HL-60 (cell line): ENCODE data around the gene PRRC2B.

Source experiments
- DNase-seq, 2 experiments: peaks; one replicate each; pipeline ENCODE4 v3.0.0-alpha.2; 2010 to 2020; ENCODE audit warnings: low read depth in 1 of 2, low spot score in 1 of 2
- H3K27ac ChIP-seq: fragments of 250-450 bp; sonication (Bioruptor Pico); replicated peaks from 2 replicates; pipeline ENCODE4 v1.5.1; 2020; ENCODE audit warnings: mild to moderate bottlenecking, moderate library complexity
- H3K27me3 ChIP-seq: fragments of 250-450 bp; sonication (Bioruptor Pico); 2 replicates; pipeline ENCODE4 v1.5.1; 2021; ENCODE audit warnings: mild to moderate bottlenecking, moderate library complexity; ENCODE audit not compliant: insufficient read depth, poor library complexity, severe bottlenecking
- H3K4me3 ChIP-seq: replicated peaks from 2 replicates; pipeline ENCODE4 v1.5.1; 2011; ENCODE audit warnings: mild to moderate bottlenecking, control low read depth, low read length; ENCODE audit not compliant: insufficient read depth
- CTCF ChIP-seq: IDR thresholded peaks from one replicate; pipeline ENCODE4 v1.5.1; 2011; ENCODE audit warnings: low read length, control low read depth, inconsistent platforms; ENCODE audit not compliant: insufficient read depth
- GABPA ChIP-seq: IDR thresholded peaks from 2 replicates; pipeline ENCODE4 v1.6.1; 2012; ENCODE audit warnings: low read depth
- POLR2AphosphoS5 ChIP-seq: IDR thresholded peaks from 2 replicates; pipeline ENCODE4 v1.6.1; 2012; ENCODE audit warnings: low read depth
- REST ChIP-seq: IDR thresholded peaks from 2 replicates; pipeline ENCODE4 v1.6.1; 2012; ENCODE audit warnings: low read depth; ENCODE audit not compliant: insufficient replicate concordance
- SPI1 ChIP-seq: IDR thresholded peaks from 2 replicates; pipeline ENCODE4 v1.6.1; 2012; ENCODE audit warnings: low read depth, mild to moderate bottlenecking, borderline replicate concordance

PRRC2B gene

GRCh38 chr9:131387394-131387793 lies 6.5 kb upstream of the PRRC2B start:
- no peak for DNase-seq

GRCh38 chr9:131391020-131391419 lies 2.9 kb upstream of the PRRC2B start:
- TF ChIP-seq REST (no peak), CTCF (no peak), POLR2AphosphoS5 (no peak), SPI1 (no peak)
- Histone ChIP-seq H3K27ac (no peak overlapping the region), H3K27me3 (no peaks in the 10 kb centered on the region), H3K4me3 (no peak overlapping the region)
- DNase-seq = no peak

More at GRCh38 chr9:131387394-131387793, 6.5 kb upstream of the PRRC2B start:
- no peak overlapping the region for H3K4me3 ChIP-seq
- no peak overlapping the region for H3K27ac ChIP-seq
- TF ChIP-seq CTCF = no peak
- no peaks in the 10 kb centered on the region for H3K27me3 ChIP-seq

- no peak for DNase-seq
- no peak for TF ChIP-seq REST
- no peak for TF ChIP-seq GABPA
- no peak for TF ChIP-seq SPI1
- TF ChIP-seq CTCF = no peak
- no peak for TF ChIP-seq POLR2AphosphoS5
- no peak overlapping the region for H3K4me3 ChIP-seq
- no peaks in the 10 kb centered on the region for H3K27me3 ChIP-seq
- no peak overlapping the region for H3K27ac ChIP-seq
Observed at GRCh38 chr9:131391504-131391903, 2.4 kb upstream of the PRRC2B start.

GRCh38 chr9:131394464-131395156 lies 724 bp downstream of the PRRC2B start:
- no peak for DNase-seq
- Histone ChIP-seq H3K27ac (peak overlapping the region; percentile 73), H3K4me3 (peak overlapping the region; percentile 51), H3K27me3 (no peaks in the 10 kb centered on the region)
- no peak for TF ChIP-seq SPI1
- no peak for TF ChIP-seq CTCF
- no peak for TF ChIP-seq POLR2AphosphoS5
- no peak for TF ChIP-seq REST
- no peak for TF ChIP-seq GABPA
